HG03060 (cell line): Measurements from ENCODE around the gene NHLRC4.

Experiments used
- ATAC-seq: cut with Tn5 transposase; IDR thresholded peaks from one replicate; pipeline ENCODE4 v1.9.1; 2021; ENCODE audit warnings: low read depth, moderate number of reproducible peaks; ENCODE audit not compliant: unreplicated experiment

The NHLRC4 gene

DNA sequence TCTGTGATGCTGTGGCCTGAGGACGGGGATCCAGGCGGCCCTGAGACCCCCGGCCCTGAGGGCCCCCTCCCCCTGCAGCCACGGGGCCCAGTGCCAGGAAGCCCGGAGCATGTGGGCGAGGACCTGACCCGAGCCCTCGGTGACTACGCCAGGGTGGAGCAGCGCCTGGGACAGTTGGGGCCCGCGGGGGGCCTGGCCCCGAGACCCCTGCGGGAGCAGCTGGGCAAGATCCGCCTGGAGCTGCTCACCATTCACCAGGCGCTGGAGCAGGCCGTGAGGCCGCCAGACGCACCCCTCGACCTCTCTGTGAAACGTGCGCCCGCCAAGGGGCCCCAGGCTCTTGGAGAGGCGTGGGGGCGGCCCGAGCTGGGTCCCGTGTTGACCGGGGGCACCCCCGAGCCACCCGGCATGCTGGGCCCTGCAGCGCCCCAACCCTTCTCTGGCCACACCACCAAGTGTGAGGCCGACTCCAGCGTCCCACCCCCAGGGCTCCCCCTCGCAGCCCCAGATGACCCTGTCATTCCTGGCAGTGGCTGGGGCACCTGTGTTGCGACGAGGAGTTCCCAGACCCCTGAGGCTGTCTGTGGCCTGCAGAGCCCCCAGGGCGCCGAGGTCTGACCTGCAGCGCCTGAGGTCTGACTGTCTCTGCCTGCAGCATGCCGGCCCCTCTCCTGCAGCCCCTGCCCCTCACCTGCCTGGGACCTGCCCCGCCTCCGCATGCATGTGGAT, 2.0 kb upstream of the NHLRC4 start:
- no peak for ATAC-seq

DNA sequence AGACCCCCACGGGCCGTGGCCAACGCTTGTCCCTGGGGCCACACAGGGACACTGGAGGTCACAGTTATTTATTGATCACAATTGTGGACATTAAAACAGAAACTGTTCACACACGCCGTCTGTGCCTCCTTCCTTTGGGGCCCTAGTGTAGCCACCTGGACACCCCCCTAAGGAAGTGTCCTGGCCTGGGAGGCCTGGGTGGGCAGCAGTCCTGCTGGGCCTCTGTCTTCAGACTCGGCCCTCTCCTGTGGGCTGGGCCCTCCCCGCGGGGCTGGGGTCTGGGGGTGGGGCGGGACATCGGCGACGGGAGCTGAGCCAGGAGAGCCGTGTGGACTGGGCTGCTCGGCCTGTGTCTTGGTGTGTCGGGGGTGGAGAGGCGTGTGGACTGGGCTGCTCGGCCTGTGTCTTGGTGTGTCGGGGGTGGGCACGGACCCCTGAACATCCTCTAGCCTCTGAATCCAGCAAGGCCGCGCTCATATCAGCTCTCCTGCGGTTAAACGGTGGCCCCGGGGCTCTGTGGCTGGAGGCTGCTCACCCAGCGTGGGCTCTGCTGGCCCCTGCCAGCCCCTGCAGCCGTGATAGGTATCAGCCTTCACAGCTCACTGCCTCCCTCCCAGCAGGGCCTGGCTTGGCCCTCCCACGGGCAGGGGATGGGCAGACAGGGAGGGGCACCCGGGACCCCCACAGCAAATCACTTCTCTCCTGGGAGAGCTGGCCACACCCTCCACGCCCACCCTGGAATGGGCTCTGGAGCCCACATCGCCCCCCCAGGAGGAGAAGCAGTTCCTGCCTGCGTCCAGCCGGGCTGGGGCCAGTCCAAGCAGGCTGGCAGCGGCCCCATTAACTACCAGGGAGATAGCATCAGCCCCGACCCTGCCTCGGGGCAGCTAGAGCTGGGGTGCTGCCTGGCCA, 1.1 kb upstream of the NHLRC4 start:
- ATAC-seq: no peak

DNA sequence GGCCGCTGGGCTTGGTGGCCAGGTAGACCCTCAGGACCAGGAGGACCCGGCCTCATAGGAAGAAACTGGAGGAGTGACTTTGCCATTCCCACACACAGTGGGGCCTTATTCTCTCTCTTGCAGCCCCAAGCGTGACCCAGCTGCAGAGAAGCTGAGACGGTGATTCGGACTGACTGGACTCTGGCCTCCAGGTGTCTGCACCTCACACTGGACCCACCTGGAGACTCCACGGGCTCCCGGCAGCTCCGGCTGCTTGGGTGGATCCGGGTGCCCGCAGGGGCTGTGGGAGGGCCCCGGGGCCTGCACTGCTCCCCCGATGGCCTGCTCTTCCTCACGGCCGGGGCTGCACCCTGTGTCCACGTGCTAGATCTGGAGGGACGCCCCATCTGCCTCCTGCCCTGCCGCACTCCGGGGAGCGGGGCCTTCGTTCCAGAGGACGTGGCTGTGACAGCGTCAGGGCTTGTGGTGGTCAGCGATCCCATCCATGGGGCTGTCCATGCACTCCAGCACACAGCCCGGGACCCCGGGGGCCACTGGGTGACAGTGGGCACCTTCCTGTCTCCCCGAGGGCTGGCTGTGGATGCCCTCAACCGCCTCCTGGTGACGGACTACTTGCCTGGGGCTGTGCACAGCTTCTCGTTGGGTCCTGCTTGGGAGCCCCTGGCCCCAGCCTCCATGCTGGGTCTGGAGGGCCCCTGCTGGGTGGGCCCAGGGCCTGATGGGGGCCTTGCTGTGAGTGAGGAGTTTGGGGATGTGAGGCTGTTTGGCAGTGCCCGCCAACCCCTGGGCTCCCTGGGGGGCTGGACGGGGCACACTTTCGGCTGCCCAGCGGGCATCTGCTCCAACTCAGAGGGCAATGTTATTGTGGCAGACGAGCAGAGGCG, 810 bp downstream of the NHLRC4 start:
- no peak for ATAC-seq

DNA sequence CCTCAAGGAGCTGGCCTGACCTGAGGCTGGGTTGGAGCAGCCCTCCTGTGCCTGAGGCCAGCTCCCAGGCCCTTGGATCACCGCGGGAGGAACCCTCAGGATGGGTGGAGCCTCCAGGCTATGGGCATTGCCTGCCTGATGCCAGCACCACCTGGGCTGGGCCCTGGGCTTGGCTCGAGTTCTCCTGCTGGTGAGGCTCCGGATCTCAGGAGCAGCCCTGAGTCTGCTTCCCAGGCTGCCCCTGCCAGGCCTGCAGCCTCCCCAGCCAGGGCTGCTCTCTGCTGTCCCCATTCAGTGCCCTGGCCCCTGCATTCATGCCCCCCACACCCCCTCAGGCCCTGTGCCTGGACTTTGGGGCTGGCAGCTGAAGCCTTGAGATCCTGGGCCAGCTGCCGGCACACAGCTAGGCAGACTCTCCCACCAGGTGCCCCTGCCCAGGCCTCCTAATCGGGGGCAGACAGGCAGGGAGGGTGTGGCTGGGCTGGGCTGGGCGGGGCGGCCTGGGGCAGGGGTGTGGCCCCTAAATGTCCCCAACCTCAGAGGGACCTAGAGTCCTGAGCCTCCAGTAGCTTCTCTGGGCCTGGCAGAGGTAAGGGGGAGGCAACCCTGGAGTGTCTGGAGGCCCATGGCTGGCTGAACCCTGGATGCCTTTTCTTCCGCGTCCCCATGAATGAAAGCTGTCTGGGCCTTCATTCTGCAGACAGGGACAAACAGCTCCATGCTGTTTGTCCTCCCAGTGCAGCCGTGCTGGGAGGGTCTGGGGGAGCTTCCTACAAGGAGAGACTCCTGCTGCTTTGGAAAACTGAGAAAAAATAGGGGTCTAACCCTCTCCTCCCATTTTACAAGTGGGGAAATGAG, 1.8 kb downstream of the NHLRC4 start:
- ATAC-seq: no peak

DNA sequence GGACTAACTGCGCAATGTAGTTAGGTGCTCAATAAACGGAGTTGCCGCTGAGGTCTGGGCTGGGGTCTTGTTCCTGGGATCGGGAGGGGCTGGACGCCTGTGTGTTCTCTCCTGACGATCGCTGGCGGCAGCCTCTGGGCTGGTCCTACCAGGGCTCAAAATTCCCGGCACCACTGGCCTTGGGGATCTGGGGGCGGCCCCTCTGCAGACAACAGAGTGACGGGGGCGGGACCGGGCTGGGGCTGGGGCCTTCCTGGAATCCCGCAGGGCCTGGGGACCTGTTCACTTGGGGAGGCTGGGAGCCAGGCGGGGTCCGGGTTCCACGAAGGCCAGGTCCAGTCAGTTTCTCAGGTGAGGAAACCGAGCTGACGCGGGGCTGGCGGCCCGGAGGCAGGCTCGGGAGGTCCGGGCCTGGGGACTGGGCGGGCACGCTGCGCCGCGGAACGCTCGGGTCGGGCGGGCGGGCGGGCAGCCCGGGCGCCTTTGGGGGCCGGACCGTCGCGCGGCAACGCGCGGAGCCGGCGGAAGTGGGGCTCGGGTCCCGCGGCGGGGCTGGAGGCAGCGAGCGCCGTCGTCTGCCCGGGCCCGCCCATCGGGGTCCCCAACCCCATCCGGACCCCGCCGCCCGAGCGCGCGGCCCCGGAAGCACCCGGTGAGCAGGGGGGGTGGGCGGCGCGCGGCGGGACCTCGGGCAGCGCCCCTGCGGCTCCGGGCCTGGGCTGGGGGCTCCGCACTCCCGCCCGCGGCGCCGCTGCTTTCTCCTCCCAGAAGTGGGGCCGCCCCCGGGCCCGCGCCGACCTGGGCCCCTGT, 2.8 kb downstream of the NHLRC4 start, which contains the start of gene PIGQ:
PIGQ (plus strand) TSS at position 524 of the 810 bp plus-strand sequence. CDS start 4,107 bp downstream, outside the sequence.
- no peak for ATAC-seq

DNA sequence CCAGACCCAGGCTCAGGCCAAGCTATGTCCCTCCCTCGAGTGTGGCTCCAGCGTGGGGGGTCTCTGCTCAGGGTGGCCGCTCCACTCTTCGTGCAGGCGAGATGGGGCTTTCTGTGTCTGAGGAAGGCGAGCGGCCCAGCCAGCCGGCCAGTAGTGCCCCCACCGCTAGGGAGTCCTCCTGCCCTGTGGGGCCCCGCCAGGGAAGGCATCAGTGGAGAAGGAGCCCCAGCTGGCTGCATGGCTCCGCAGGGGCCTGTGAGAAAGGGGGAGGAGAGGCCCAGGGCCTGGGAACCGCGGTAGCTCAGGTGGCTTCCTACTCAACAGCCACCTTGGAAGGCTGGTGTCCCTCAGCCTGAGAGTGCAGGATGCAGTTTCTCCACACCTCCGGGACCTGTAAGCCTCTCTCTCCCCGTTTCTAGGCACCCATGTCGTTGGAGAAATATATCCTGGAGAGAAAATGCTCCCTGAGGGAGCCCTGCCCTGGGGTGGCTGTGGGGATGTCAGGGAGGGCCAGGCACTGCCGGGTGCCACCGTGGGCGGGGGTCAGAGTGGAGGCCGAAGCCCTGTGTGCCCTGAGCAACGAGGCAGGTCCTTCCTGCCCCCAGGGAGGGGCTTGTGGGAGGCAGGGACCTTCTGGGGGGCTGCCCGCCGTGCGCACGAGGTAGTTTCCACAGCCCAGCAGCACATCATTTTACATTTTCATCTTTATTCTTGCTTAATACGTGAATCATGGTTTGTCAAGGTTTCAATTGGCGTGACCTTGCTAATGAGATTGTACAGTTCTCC, 6.3 kb downstream of the NHLRC4 start:
- no peak for ATAC-seq

DNA sequence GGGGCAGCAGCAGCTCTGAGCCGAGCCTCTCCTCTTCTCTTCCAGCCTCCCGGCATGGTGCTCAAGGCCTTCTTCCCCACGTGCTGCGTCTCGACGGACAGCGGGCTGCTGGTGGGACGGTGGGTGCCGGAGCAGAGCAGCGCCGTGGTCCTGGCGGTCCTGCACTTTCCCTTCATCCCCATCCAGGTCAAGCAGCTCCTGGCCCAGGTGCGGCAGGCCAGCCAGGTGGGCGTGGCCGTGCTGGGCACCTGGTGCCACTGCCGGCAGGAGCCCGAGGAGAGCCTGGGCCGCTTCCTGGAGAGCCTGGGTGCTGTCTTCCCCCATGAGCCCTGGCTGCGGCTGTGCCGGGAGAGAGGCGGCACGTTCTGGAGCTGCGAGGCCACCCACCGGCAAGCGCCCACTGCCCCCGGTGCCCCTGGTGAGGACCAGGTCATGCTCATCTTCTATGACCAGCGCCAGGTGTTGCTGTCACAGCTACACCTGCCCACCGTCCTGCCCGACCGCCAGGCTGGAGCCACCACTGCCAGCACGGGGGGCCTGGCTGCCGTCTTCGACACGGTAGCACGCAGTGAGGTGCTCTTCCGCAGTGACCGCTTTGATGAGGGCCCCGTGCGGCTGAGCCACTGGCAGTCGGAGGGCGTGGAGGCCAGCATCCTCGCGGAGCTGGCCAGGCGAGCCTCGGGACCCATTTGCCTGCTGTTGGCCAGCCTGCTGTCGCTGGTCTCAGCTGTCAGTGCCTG, 7.4 kb downstream of the NHLRC4 start:
- ATAC-seq: no peak

DNA sequence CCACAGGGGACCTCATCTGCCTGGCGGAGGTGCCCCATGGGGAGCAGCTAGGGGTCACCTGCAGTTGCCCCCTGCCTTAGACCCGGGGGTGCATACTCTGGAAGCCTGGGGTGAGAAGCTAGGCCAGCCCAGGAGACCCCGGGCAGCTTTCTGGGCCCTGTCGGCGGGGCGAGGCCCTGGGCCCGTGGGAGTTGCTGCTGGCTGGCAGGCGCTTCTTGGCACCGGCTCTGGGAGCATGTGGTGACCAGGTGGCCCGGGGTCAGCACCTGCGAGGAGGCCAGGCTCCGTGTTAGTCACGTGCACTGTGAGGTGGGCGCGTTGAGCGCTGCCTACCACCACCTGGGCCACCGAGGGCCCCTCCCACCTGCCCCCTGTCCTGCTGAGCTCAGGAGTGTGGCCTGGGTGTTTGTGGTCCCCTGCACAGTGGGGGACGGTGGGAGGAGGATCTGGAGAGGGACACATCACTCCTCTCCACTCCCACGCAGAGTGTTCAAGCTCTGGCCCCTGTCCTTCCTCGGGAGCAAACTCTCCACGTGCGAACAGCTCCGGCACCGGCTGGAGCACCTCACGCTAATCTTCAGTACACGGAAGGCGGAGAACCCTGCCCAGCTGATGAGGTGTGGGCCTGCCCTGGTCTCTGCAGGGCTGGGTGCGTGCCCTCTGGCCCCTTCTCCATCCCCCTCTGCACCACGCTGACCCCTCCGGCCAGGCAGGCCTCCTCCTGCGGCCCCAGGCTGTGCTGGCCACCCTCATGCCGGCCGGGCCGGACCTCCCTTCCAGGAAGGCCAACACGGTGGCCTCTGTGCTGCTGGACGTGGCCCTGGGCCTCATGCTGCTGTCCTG, 8.8 kb downstream of the NHLRC4 start:
- ATAC-seq: no peak

DNA sequence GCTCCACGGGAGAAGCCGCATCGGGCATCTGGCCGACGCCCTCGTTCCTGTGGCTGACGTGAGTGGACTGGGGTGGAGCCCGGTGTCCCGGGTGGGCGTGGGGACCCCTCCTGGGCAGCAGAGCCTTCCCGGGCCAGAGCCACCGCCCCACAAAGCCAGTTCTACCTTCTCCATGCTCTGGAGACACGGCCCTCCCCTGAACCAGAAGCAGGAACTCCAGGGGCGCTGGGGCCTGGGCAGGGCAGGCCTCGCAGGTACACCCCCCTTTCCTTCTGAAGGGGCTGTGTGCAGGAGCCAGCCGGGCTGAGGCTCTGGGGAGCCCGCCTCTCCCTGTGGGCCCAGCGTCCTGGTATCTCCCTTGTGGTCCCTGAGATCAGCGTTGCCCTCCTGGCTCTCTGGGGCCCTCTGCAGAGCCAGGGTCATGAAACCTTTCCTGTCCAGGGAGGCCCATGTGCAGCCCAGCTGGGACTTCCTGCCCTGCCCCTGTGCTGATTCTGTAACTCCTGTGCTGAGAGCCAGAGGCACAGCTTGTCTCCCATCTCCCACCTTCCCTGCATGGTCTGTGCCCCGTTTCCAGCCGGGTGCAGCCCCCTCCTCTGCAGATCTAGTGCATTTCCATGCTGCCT, 9.5 kb downstream of the NHLRC4 start:
- ATAC-seq: no peak

DNA sequence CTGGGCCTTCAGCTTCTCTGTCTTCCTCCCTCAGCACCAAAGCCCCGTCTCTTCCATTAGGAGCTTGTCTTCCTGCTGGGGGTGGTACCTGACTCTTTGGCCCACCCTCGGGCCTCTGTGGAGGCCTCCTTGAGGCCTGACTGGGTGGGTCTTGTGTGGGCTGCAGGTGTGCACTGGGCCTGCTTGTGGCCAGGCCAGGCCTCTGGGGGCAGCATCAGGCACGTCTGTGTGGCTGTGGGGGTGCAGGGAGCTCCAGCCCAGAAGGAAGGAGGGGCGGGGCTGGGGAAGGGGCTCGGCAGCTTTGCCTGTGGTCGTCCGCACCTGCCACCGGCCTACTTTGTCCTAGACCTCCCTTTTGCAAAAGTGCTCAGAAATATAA, 10.0 kb downstream of the NHLRC4 start:
- ATAC-seq: no peak

DNA sequence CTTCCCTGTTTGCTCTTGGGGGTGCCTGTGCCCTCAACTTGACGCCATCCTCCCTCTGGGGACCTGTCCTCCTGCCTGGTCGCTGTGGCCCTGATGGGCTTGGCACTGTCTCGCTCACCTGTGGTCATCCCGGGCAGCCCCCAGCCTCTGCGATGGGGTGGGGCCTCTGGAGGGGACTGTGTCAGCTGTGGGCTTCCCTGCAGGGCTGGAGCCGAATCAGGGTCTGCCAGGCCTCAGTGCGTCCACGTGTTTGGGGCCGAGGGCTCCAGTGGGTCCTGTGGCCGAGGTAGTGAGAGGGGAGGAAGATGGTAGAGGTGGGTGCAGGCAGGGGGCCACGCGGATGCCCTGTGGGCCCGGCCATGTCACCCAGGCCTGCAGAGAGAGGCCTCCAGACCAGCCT, 11.0 kb downstream of the NHLRC4 start:
- no peak for ATAC-seq

DNA sequence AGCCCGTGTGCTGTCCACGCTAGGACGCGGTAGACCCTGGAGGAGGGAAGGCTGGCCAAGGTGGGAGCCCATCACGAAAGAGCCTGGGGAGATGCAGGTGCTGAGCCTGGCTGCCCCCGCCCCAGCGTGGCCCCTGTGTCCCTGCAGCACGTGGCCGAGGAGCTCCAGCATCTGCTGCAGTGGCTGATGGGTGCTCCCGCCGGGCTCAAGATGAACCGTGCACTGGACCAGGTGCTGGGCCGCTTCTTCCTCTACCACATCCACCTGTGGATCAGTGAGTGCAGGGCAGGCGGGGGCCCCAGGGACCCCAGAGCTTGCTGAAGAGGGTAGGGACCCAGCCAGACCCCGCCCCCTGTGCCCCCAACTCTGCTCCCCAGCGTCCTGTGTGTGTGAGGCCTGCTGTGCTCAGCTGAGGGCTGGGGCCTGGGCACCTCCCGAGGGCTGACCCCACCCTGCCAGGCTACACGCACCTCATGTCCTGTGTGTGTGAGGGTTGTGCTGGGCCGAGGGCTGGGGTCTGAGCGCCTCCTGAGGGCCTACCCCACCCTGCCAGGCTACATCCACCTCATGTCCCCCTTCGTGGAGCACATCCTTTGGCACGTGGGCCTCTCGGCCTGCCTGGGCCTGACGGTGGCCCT, 11.5 kb downstream of the NHLRC4 start:
- ATAC-seq: no peak

DNA sequence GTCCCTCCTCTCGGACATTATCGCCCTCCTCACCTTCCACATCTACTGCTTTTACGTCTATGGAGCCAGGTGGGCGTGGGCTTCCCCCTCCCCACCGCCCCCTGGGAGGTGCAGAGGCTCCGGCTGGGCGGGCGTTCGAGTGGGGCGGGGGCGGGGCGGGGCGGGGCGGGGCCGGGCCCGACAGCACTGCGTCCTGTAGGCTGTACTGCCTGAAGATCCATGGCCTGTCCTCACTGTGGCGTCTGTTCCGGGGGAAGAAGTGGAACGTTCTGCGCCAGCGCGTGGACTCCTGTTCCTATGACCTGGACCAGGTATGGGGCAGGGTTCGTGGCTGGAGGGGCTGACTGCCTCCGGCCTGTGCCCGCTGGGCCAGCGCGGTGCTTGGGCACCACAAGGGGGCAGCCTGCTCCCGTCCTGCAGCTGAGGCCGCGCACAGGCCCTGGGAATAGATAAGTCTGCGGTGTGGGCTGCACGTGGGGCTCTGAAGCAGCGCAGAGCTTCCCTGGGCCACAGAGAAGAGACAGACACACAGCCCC, 12.1 kb downstream of the NHLRC4 start:
- no peak for ATAC-seq

DNA sequence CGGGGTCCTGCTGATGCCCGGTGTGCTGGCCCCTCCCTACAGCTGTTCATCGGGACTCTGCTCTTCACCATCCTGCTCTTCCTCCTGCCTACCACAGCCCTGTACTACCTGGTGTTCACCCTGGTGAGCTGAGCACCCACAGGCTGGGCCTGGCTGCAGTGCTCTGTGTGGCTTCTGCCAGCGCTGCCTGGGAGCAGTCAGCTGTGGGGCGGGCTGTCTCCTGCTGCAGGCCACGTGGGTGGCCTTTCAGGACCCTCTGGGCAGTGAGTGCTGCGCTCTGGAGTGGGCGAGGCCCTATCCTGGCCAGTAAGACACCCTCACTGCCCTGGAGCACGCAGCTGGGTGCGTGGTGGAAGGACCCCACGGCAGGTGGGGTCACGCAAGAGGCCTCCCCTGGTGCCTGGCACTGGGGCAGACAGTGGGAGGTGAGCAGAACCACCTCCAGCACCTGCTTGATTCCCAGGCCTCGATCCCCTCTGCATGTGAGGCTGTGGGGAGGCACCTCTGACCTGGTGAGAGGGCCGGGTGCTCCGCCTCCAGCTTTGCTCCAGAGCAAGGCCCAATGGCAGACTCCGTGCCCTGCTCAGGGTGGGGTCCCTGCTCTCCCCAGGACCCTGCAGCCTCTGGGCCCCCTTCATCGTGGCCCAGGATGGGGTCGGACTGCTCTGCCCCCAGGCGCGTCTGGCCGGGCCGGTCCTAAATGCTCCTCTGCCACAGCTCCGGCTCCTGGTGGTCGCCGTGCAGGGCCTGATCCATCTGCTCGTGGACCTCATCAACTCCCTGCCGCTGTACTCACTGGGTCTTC, 13.5 kb downstream of the NHLRC4 start:
- no peak for ATAC-seq
